GM18502 (cell line): ENCODE results near the gene TRAF4.

Experiments used
- ATAC-seq: cut with Tn5 transposase; IDR thresholded peaks from one replicate; pipeline ENCODE4 v1.9.1; 2021; ENCODE audit warnings: mild to moderate bottlenecking; ENCODE audit not compliant: unreplicated experiment, poor library complexity

The TRAF4 gene

DNA sequence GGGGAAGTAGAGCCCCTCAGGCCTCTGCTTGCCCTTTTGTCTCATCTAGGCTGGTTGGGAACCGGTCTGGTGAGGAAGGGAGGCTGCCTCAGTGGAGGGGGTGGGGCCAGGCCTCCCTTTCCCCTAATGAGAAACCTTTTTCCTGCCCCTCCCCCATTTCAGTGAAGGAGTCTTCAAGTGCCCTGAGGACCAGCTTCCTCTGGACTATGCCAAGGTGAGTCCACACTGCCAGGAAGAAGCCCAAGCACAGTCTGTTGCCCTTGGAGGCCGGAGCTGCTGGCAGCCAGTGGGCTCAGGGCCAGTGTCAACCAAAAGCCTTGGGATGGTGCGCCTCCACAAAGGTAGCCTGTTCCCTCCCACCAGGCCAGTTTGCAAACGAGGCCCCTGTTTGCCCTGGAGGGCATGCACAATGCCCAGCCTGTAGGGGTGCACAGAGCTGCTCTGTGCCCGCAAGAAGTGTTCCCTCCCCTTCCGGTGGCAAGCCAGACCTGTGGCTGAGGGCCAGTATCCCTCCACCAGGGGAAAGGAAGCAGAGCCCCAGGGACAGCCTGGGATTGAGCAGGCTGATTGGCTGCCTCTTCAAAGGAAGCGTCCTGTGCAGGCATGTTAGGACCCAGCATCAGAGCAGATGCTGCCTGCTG is 3.4 kb downstream of the TRAF4 start:
- ATAC-seq: no peak

DNA sequence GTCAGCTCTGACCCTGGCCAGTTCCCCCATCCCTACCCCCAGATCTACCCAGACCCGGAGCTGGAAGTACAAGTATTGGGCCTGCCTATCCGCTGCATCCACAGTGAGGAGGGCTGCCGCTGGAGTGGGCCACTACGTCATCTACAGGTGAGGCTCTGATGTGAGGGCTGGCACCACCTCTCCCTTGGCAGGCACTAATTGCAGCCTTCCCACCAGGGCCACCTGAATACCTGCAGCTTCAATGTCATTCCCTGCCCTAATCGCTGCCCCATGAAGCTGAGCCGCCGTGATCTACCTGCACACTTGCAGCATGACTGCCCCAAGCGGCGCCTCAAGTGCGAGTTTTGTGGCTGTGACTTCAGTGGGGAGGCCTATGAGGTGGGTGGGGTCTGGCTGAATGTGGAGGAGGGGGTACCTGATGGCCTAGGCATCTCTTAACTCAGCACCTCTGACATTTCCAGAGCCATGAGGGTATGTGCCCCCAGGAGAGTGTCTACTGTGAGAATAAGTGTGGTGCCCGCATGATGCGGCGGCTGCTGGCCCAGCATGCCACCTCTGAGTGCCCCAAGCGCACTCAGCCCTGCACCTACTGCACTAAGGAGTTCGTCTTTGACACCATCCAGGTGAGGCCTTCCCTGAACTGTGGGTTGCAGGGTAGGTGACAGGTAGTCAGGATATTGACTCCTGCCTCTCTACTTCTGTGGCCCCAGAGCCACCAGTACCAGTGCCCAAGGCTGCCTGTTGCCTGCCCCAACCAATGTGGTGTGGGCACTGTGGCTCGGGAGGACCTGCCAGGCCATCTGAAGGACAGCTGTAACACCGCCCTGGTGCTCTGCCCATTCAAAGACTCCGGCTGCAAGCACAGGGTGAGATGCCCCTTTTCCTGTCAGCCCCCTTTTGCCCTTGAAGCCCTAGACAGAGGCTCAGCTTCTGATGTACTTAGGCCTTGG is 4.3 kb downstream of the TRAF4 start:
- no peak for ATAC-seq

- no peak for ATAC-seq
Measured at GRCh38 chr17:28748852-28749515, 5.2 kb downstream of the TRAF4 start.

DNA sequence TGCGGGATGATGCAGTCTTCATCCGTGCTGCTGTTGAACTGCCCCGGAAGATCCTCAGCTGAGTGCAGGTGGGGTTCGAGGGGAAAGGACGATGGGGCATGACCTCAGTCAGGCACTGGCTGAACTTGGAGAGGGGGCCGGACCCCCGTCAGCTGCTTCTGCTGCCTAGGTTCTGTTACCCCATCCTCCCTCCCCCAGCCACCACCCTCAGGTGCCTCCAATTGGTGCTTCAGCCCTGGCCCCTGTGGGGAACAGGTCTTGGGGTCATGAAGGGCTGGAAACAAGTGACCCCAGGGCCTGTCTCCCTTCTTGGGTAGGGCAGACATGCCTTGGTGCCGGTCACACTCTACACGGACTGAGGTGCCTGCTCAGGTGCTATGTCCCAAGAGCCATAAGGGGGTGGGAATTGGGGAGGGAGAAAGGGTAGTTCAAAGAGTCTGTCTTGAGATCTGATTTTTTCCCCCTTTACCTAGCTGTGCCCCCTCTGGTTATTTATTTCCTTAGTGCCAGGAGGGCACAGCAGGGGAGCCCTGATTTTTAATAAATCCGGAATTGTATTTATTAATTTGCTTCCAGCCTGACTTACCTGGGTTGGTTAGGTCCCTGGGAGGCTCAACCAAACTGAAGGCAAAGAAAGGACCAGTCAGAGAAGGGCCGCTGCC is 5.8 kb downstream of the TRAF4 start:
- no peak for ATAC-seq

GRCh38 chr17:28750178-28751047 is 6.6 kb downstream of the TRAF4 start:
- peak; percentile 69 for ATAC-seq

DNA sequence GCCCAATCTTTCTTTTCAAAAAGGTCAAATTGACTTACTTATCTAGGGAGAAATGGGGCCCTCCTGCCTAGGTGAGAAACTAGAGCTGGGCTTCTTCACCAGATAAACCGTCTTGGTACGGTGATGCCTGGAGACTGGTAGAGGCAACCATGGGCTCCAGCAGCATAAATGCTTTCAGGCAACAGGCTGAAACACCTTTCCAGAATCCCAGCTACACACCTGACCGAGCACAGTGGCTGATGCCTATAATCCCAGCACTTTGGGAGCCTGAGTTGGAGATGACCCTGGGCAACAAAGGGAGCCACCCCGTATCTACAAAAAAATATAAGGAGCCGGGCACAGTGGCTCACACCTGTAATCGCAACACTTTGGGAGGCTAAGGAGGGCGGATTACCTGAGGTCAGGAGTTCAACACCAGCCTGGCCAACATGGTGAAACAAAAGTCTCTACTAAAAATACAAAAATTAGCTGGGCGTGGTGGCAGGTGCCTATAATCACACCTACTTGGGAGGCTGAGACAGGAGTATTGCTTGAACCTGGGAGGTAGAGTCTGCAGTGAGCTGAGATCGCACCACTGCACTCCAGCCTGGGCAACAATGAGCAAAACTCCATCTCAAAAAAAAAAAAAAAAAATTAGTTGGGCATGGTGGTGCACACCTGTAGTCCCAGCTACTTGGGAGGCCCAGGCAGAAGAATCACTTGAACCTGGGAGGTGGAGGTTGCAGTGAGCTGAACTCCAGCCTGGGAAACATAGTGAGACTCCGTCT is 8.0 kb downstream of the TRAF4 start:
- ATAC-seq: no peak

- no peak for ATAC-seq
Measured at GRCh38 chr17:28755486-28755885, 11.7 kb downstream of the TRAF4 start.

- ATAC-seq: no peak
Measured at GRCh38 chr17:28756049-28756804, 12.4 kb downstream of the TRAF4 start.

DNA sequence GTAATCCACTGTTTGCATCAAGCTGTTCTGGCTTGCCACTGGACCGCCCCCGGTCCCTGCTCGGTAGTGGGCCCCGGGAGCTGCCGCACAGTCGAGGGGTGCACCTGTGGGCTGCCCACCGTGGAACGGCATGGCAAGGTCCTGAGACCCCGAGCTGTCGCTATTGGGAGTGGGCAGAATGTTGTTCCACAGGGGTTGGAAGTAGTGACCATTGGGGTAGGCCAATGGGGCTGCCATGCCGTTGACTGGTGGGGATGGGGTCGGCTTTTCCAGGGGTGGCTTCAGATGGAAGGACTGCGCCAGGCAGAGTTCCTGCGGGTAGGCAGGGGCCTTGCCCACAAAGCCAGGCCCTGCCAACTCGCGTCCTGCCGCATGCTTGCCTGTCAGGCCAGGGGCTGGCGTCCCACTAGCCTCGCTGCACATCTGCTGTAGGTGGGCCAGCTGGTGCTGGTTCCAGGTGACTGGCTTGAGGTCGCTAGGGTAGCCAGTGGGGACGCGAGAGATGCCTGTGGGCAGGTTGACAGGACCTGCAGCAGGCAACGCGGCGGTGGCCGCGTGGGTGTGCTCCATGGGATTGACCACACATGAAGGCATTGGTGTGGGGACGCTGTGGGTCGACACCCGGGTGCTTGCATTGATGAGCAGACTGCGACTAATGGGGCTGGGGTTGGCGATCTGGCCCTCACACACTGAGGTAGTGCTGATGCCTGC is 14.8 kb downstream of the TRAF4 start:
- no peak for ATAC-seq

DNA sequence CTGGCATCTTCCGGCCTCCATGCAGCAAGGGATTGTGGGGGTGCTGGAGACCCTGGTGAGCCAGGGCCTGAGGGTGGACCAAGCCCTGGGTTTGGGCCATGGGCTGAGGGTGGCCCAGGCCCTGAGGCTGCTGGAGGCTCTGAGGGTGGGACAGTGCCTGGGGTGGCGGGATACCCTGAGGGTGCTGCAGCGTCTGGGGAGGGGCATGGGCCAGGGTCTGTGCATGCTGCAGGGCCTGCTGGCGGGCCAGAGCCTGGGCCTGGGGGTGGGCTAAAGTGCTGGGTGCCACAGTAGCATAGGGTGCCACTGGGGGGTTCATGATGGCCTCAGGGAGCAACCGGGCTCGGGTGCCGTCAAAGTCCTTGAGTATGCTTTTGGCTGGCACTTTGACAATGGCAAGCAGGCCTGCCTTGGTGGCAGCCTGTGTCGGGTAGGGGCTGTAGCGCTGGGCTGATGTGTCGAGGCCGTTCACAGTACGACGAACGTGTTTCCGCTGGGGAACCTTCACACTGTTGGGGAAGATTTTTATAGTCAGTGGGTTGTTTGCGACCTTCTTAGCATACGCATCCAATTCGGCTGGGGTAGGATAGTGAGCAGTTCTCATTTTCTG is 15.6 kb downstream of the TRAF4 start:
- ATAC-seq: no peak

DNA sequence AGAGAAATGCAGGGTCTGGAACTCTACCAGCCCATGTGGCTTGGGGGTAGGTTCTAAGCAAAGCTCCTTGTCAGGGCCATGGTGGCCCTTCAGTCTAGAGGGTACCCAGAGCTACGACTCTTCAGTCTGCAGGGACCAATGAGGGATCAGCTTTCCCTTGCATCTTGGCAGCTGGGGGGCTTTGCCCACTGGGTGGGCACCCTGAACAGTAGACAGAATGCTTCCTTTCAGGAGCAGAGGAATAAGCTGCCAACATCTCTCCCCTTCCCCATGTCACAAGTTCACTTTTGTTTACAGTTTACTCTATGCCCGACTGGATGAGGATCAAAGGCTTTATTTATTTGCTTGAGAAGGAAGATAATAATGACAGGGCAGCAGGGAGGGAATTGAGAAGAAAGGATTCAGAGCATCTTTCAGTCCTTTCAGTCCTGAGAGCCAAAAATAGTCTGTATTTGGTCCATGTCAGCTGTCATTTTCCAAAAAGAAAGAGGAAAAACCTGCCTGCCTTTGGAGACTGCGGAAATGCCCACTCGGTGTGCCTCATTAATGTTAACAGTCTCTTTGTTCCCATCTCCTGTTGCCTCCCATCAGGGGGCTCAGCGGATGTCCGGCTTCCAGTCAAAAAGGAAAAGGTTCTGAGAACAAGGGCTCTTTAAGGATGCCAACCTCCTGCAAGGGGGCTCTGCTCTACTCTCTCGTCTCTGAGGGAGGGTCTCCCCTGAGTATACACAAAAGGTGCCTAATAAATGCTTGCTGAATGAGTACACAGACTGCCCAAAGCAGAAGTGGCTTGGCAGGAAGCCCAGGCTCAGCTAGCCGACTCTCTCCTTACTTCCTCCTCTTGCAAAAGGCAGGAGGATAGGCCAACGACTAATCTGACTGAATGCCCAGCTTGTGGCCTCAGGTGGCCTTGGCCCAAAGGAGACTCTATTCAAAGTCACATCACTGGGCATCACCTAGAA is 17.1 kb downstream of the TRAF4 start:
- no peak for ATAC-seq

- no peak for ATAC-seq
Measured at GRCh38 chr17:28763137-28763799, 19.5 kb downstream of the TRAF4 start.

GRCh38 chr17:28763804-28764266 is 20.0 kb downstream of the TRAF4 start:
- no peak for ATAC-seq

GRCh38 chr17:28765038-28765437 is 21.2 kb downstream of the TRAF4 start:
- ATAC-seq: no peak

DNA sequence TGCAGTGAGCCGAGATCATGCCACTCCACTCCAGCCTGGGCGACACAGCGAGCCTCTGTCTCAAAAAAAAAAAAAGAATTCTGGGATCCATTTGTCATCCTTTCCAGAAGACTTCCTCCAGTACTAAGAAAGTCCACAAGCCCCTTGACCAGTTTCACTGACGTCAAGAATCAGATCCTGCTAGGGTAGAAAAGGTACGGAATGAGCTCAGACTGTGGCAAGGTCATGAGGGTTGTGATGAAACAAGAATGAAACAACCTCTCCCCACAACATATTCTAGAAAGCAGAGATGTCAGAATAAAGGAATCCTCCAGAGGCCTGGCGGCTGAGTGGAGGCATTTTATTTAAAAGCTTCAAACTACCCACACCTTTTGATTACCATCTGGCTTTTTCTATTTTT is 29.9 kb downstream of the TRAF4 start:
- no peak for ATAC-seq

- ATAC-seq: no peak
Measured at GRCh38 chr17:28774206-28774605, 30.4 kb downstream of the TRAF4 start.
